D721Med (cell line): Measurements from ENCODE around the gene OPCML.

Source experiments
- DNase-seq: peaks from one replicate; pipeline ENCODE4 v3.0.0; 2011; ENCODE audit warnings: low spot score; ENCODE audit not compliant: insufficient read length
- FAIRE-seq: peaks from 2 replicates; lab custom pipeline; 2011; peaks lifted over from hg19 to GRCh38; lab: Jason Lieb, UNC
- TF ChIP-seq, protein P1 (sequence below): IDR thresholded peaks from 2 replicates; pipeline ENCODE4 v1.5.1; 2012; ENCODE audit warnings: mild to moderate bottlenecking, control low read depth; ENCODE audit not compliant: insufficient read depth; ENCODE audit errors: missing control alignments

OPCML gene

DNA sequence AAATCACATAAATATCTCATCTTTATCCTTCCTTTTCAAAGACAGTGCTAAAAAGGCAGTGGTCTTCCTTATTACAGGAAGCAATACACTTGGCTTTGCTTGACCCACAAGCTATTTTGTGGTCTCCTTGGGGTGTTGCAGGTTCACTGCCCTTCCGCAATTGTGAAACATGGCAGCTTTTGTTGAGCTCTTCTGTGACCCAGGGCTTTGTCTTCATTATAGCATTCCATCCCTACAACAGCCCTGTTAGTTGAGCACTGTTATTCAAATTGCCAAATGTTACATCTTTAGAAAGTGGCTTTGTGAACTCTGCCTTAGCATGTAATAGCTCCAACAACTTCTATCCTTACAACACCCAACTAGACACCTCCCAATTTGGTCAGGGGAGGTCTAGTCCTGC is 107.1 kb downstream of the OPCML start:
- FAIRE-seq = no peak
- DNase-seq = no peak
- TF ChIP-seq, protein P1, sequence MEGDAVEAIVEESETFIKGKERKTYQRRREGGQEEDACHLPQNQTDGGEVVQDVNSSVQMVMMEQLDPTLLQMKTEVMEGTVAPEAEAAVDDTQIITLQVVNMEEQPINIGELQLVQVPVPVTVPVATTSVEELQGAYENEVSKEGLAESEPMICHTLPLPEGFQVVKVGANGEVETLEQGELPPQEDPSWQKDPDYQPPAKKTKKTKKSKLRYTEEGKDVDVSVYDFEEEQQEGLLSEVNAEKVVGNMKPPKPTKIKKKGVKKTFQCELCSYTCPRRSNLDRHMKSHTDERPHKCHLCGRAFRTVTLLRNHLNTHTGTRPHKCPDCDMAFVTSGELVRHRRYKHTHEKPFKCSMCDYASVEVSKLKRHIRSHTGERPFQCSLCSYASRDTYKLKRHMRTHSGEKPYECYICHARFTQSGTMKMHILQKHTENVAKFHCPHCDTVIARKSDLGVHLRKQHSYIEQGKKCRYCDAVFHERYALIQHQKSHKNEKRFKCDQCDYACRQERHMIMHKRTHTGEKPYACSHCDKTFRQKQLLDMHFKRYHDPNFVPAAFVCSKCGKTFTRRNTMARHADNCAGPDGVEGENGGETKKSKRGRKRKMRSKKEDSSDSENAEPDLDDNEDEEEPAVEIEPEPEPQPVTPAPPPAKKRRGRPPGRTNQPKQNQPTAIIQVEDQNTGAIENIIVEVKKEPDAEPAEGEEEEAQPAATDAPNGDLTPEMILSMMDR = no peak

DNA sequence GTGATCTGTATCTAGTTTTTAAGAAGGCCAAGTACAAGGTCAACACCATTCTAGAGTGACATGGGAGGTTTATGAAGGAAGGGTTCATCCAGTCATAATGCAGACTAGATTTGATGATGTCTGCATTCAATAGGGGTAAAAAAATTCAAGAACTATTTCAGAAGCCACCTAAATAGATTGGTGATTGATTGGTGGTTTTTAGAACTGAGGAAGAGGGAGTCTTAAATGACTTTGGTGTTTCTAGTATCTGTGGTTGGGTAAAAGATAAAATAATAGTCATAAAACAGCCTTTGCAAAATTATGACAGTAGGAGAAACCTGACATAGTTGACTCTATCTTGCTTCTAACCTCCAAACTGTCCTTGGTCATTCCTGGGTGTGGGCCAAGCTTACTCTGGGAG is 114.1 kb downstream of the OPCML start:
- FAIRE-seq (no peak), DNase-seq (no peak)
- TF ChIP-seq, protein P1 = no peak

DNA sequence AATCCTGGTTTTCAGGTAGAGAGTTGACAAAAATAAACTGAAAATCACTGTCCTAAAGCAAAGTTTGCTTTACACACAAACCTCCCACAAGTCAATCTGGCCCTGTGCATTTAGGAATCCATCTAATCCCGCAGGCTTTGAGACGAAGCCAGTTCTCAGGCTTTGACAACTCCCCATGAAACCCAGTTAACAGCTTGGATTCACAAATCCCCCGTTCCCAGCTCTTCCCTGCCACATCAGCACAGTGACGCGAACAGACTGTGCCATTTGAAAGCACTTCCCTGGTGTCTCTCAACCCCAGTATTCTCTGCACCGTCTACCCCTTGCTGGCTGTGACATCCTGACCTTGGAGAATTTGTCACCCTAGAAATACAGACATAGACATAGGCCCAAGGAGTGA is 117.8 kb downstream of the OPCML start:
- FAIRE-seq (no peak), DNase-seq (no peak)

DNA sequence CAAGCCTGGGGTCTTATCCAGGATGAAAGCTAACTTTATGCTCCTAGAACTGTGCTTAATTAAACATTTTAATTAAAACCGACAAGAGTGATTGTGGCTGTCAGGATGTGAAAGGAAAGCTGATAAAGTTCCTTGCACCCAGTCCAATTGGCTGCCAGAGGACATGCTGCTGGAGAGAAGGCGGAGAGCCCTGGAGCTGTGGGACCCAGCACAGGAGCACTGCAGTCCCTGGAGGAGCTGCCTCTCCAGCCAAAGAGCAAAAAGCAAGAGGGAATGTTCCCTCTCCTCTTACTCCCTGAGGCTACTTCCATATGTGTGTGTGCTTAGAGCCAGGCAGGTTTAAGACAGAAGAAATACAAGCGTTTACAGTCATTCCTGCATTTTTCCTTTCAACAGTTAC is 118.6 kb downstream of the OPCML start:
- TF ChIP-seq, protein P1 = no peak
- no peak for DNase-seq
- no peak for FAIRE-seq

More for the DNA sequence above, 117.8 kb downstream of the OPCML start:
- TF ChIP-seq, protein P1 = no peak

DNA sequence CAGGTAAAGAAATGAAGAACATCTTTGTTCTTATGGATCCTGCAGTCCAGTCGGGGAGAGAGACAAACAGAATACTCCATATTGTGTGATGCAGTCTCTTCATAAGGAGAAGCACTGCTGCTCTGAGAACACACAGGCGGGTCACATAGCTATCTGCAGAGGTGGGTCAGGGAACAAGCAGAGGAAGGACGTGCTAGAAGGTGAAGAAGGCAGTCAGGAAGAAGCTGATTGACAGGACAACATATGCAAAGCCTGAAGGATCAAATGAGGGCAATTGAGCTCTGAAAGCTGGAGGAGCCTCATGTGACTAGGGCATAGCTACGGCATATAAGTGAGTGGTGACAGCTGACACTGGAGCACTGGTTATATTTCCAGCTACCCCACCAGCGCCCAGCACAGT is 122.5 kb downstream of the OPCML start:
- TF ChIP-seq, protein P1 = no peak
- DNase-seq = no peak
- no peak for FAIRE-seq

DNA sequence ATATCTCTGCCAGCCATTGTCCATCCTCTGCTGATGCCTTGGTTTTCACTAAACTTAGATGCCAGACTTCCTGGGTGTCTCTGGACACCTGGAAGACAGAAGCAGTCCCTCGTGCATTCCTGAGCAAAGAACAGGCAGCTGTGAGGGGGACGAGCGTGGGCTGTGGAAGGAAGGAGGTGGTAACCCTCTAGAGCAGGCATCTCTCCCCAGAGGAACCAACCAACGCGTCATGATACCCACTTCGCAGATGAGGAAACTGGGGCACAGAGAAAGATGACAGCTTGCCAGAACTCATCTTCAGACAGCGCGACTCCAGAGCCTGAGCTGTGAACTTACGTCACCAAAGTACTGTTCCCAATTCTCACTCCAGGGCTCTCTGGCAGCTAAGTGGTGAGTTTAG is 123.4 kb downstream of the OPCML start:
- DNase-seq = no peak
- no peak for FAIRE-seq
- TF ChIP-seq, protein P1 = no peak

DNA sequence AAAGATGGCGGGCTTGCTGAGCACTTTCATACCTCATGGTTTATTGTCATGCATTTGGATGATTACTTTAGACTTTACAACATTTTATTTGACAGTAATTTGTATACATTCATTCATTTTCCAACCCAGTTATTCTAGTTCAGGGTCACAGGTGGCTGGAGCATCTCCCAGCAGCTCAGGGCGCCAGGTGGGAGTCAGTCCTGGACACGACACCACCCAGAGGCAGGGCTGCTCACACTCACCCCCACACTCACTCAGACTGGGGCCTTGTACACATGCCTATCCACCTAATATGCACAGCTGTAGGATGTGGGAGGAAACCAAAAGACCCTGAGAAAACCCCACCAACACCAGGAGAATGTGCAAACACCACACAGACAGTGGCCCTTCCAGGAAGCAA is 123.9 kb downstream of the OPCML start:
- TF ChIP-seq, protein P1 = no peak
- no peak for DNase-seq
- no peak for FAIRE-seq
